A673 (cell line): ENCODE results near the gene RTN1. TPM values are rescaled to one million over a fixed set of nuclear protein-coding genes. Genes with fewer than 3 reads are reported as not detected.

ENCODE experiments used
- BruUV-seq: library from RNA; stranded (reverse); fragments of 400-500 nt; replicated peaks from 2 replicates; lab custom pipeline; 2021; lab: Mats Ljungman, UMichigan
- CTCF ChIA-PET: fragments of 300-600 bp; sonication (Branson Sonifier 250); formaldehyde crosslinking; loops from one replicate; lab custom pipeline; 2022; ENCODE audit warnings: antibody characterized with exemption; lab: Charles Lee
- POLR2A ChIA-PET: fragments of 300-600 bp; sonication (Branson Sonifier 250); formaldehyde crosslinking; loops from one replicate; lab custom pipeline; 2022; ENCODE audit warnings: antibody characterized with exemption; ENCODE audit not compliant: low non-redundant PET; lab: Charles Lee
- DNase-seq: peaks from one replicate; pipeline ENCODE4 v3.0.0-alpha.2; 2015; ENCODE audit warnings: low spot score
- H3K27ac ChIP-seq: fragments of 200-600 bp; sonication (generic); 2 replicates; pipeline ENCODE4 v1.5.1; 2016; ENCODE audit warnings: mixed run types, low read depth, mild to moderate bottlenecking, mixed read lengths, antibody characterized with exemption, low read length; ENCODE audit not compliant: poor library complexity, severe bottlenecking
- H3K27me3 ChIP-seq: fragments of 200-600 bp; sonication (generic); replicated peaks from 2 replicates; pipeline ENCODE4 v1.6.1; 2017; ENCODE audit warnings: mixed run types, low read depth, mild to moderate bottlenecking, mixed read lengths, antibody characterized with exemption, low read length; ENCODE audit not compliant: insufficient read depth, poor library complexity
- H3K36me3 ChIP-seq: fragments of 200-600 bp; sonication (generic); 2 replicates; pipeline ENCODE4 v1.6.1; 2016; ENCODE audit warnings: mixed run types, mild to moderate bottlenecking, mixed read lengths, antibody characterized with exemption, low read length; ENCODE audit not compliant: insufficient read depth, poor library complexity, severe bottlenecking
- H3K4me1 ChIP-seq: fragments of 200-600 bp; sonication (generic); 2 replicates; pipeline ENCODE4 v1.6.1; 2017; ENCODE audit warnings: mixed run types, mild to moderate bottlenecking, mixed read lengths, antibody characterized with exemption, low read length; ENCODE audit not compliant: insufficient read depth, poor library complexity, severe bottlenecking
- H3K4me3 ChIP-seq: fragments of 200-600 bp; sonication (generic); 2 replicates; pipeline ENCODE4 v1.5.1; 2016; ENCODE audit warnings: low read depth, mixed run types, mild to moderate bottlenecking, mixed read lengths, low read length; ENCODE audit not compliant: poor library complexity, severe bottlenecking
- H3K9me3 ChIP-seq: fragments of 200-600 bp; sonication (generic); 2 replicates; pipeline ENCODE4 v1.6.1; 2016; ENCODE audit warnings: mixed run types, low read depth, mild to moderate bottlenecking, mixed read lengths, antibody characterized with exemption, low read length; ENCODE audit not compliant: poor library complexity, severe bottlenecking
- CTCF ChIP-seq: fragments of 300-800, 200-600 bp; sonication (generic); conservative IDR thresholded peaks from 2 replicates; pipeline ENCODE4 v1.5.1; 2017; ENCODE audit warnings: low read depth, mild to moderate bottlenecking, antibody characterized with exemption, low read length, moderate library complexity, mixed read lengths
- EZH2 ChIP-seq: fragments of 200-600 bp; sonication (generic); IDR thresholded peaks from 2 replicates; pipeline ENCODE4 v1.6.1; 2017; ENCODE audit warnings: borderline replicate concordance, low read depth, mild to moderate bottlenecking, mixed read lengths, antibody characterized with exemption, low read length; ENCODE audit not compliant: poor library complexity, severe bottlenecking
- intact Hi-C: fragments of 100-400 bp; cut with micrococcal nuclease; formaldehyde crosslinking; loops from one replicate; pipeline ENCODE4 v1.10.0; 2022; ENCODE audit not compliant: unreplicated experiment
- total RNA-seq: library from RNA; stranded (reverse); gene quantifications from 2 replicates; pipeline ENCODE4 v1.2.3, GENCODE V29; 2021

Gene RTN1
- total RNA-seq, 1 experiment from 2014 or later: 4.0 TPM

- H3K27ac ChIP-seq: no peak overlapping the region
These were observed 30.0 kb upstream of the RTN1 start for GRCh38 chr14:59900556-59900955.

GRCh38 chr14:59897757-59898383 lies 27.3 kb upstream of the RTN1 start:
- Histone ChIP-seq H3K36me3 (no peaks in the 10 kb centered on the region), H3K9me3 (no peaks in the 10 kb centered on the region), H3K27ac (no peak overlapping the region), H3K27me3 (no peaks in the 10 kb centered on the region), H3K4me1 (no peaks in the 10 kb centered on the region), H3K4me3 (no peak overlapping the region)
- intact Hi-C loops: loop anchor here (5.0 kb wide), 3 partner anchors 191 to 386 kb away; no protein-coding TSS in a partner anchor
- ChIA-PET POLR2A (no interaction called here), CTCF (interaction anchor here (0.6 to 1.6 kb wide), 6 partner anchors 181 to 391 kb away, joined by 3 to 15 read pairs (median 10); no protein-coding TSS in a partner anchor)
- BruUV-seq: no TSS peak
- DNase-seq: peak; percentile 67
- TF ChIP-seq EZH2 (no peak), CTCF (peak; percentile 63)

More at GRCh38 chr14:59900556-59900955, 30.0 kb upstream of the RTN1 start:
- intact Hi-C loops: no loop called here
- H3K9me3 ChIP-seq: no peaks in the 10 kb centered on the region
- BruUV-seq: no TSS peak
- H3K4me3 ChIP-seq: no peak overlapping the region
- H3K4me1 ChIP-seq: no peaks in the 10 kb centered on the region
- CTCF ChIA-PET: no interaction called here
- DNase-seq: no peak
- POLR2A ChIA-PET: no interaction called here
- TF ChIP-seq CTCF (no peak), EZH2 (no peak)
- no peaks in the 10 kb centered on the region for H3K27me3 ChIP-seq
- no peaks in the 10 kb centered on the region for H3K36me3 ChIP-seq

GRCh38 chr14:59895721-59896120 lies 25.1 kb upstream of the RTN1 start:
- DNase-seq: no peak
- Histone ChIP-seq H3K4me3 (no peak overlapping the region), H3K4me1 (no peaks in the 10 kb centered on the region), H3K9me3 (no peaks in the 10 kb centered on the region), H3K27me3 (no peaks in the 10 kb centered on the region), H3K36me3 (no peaks in the 10 kb centered on the region), H3K27ac (no peak overlapping the region)
- CTCF ChIA-PET: interaction anchor here (1.0 kb wide), 1 partner anchor 10 kb away, joined by 3 read pairs; no protein-coding TSS in a partner anchor
- POLR2A ChIA-PET: no interaction called here
- BruUV-seq: no TSS peak
- intact Hi-C loops: loop anchor here (5.0 kb wide), 3 partner anchors 188 to 383 kb away; no protein-coding TSS in a partner anchor
- TF ChIP-seq EZH2 (no peak), CTCF (no peak)
